Breast epithelium (tissue), 3 donors: Measurements from ENCODE around the gene CS.

Experiments used
- POLR2A ChIP-seq: fragments of 450-650 bp; IDR thresholded peaks from one replicate; pipeline ENCODE4 v1.6.1; 2016; ENCODE audit warnings: antibody characterized with exemption, mild to moderate bottlenecking, moderate library complexity
- POLR2AphosphoS5 ChIP-seq, 3 donors: sonication (generic); formaldehyde crosslinking; IDR thresholded peaks; one replicate each; pipeline ENCODE4 v1.6.1; 2017; ENCODE audit warnings: antibody characterized with exemption in 3 of 3
- TF ChIP-seq, protein P1 (sequence below), 3 donors: fragments of 450-650 bp; IDR thresholded peaks; one replicate each; pipeline ENCODE4 v1.5.1; 2016 to 2017; ENCODE audit warnings: antibody characterized with exemption in 3 of 3, mild to moderate bottlenecking in 3 of 3, moderate library complexity in 3 of 3

GRCh38 chr12:56317675-56318074 lies 17.5 kb upstream of the CS start:
- TF ChIP-seq, protein P1, sequence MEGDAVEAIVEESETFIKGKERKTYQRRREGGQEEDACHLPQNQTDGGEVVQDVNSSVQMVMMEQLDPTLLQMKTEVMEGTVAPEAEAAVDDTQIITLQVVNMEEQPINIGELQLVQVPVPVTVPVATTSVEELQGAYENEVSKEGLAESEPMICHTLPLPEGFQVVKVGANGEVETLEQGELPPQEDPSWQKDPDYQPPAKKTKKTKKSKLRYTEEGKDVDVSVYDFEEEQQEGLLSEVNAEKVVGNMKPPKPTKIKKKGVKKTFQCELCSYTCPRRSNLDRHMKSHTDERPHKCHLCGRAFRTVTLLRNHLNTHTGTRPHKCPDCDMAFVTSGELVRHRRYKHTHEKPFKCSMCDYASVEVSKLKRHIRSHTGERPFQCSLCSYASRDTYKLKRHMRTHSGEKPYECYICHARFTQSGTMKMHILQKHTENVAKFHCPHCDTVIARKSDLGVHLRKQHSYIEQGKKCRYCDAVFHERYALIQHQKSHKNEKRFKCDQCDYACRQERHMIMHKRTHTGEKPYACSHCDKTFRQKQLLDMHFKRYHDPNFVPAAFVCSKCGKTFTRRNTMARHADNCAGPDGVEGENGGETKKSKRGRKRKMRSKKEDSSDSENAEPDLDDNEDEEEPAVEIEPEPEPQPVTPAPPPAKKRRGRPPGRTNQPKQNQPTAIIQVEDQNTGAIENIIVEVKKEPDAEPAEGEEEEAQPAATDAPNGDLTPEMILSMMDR (IDR thresholded peaks at IDR 0.05) = no peak
- TF ChIP-seq POLR2AphosphoS5 (IDR thresholded peaks at IDR 0.05) = no peak
- no peak for TF ChIP-seq POLR2A
